ENCODE measurements around the gene PIK3R2. TPM values are rescaled to one million over a fixed set of nuclear protein-coding genes. Genes with fewer than 3 reads are reported as not detected.

The PIK3R2 gene
- total RNA-seq, 1 donor from 2014 or later: 21.6 TPM

DNA sequence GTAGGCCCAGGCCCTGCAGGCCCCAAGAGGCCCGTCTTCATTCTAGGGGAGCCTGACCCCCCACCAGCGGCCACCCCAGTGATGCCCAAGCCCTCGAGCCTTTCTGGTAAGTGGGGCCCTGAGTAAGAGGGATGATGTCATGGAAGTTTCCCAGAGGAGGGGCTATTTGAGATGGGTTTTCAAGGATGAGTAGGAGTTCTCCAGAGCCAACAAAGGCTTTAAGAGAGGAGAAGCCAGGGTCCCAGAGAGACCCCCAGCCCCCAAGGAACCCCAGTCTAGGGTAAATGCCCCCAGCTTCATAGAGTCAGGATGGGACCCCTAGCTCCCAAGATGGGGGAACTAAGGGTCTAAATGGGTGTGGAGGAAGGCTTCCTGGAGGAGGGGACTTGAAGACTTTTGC lies 9.1 kb upstream of the PIK3R2 start:
- ATAC-seq: no peak
- Histone ChIP-seq H3K4me1 (no peaks in the 10 kb centered on the region), H3K36me3 (peaks cover 83% of the 10 kb centered on the region), H3K27me3 (ENCODE audit: low read depth) (no peaks in the 10 kb centered on the region), H3K27ac (no peak overlapping the region), H3K9me3 (no peaks in the 10 kb centered on the region), H3K4me3 (no peak overlapping the region)
- intact Hi-C loops (cut with DNase I): no loop called here
- no peak for TF ChIP-seq CTCF (IDR thresholded peaks at IDR 0.05)
- no peak for DNase-seq

DNA sequence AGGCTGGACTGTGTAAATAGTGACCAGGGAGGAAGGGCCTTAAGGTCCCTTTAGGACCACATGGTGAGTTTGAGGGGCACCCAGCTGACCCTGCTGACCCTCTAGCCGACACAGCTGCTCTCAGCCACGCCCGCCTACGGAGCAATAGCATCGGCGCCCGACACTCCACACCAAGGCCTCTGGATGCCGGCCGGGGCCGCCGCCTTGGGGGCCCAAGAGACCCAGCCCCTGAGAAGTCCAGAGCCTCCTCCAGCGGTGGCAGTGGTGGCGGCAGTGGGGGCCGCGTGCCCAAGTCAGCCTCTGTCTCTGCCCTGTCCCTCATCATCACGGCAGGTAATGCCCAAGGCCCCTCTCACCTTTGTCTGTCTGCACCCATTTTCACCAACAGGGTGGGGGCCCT lies 8.6 kb upstream of the PIK3R2 start:
- no peak for TF ChIP-seq CTCF (IDR thresholded peaks at IDR 0.05)

GRCh38 chr19:18144906-18145305 lies 8.1 kb upstream of the PIK3R2 start:
- ATAC-seq (no peak), DNase-seq (no peak)
- no peaks in the 10 kb centered on the region for H3K27me3 ChIP-seq (ENCODE audit: low read depth)
- no peak for TF ChIP-seq CTCF (IDR thresholded peaks at IDR 0.05)
- no peak overlapping the region for H3K27ac ChIP-seq
- H3K36me3 ChIP-seq: peaks cover 76% of the 10 kb centered on the region
- no peaks in the 10 kb centered on the region for H3K9me3 ChIP-seq
- intact Hi-C loops (cut with DNase I): no loop called here
- H3K4me1 ChIP-seq: no peaks in the 10 kb centered on the region
- H3K4me3 ChIP-seq: no peak overlapping the region

More for the DNA sequence above, 8.6 kb upstream of the PIK3R2 start:
- H3K27me3 ChIP-seq (ENCODE audit: low read depth): no peaks in the 10 kb centered on the region
- no peak overlapping the region for H3K4me3 ChIP-seq
- H3K4me1 ChIP-seq: no peaks in the 10 kb centered on the region
- intact Hi-C loops (cut with DNase I): no loop called here
- H3K27ac ChIP-seq: no peak overlapping the region
- no peaks in the 10 kb centered on the region for H3K9me3 ChIP-seq
- peaks cover 78% of the 10 kb centered on the region for H3K36me3 ChIP-seq
- DNase-seq: no peak
- ATAC-seq: no peak

GRCh38 chr19:18145391-18145999 lies 7.5 kb upstream of the PIK3R2 start:
- Histone ChIP-seq H3K36me3 (peaks cover 72% of the 10 kb centered on the region), H3K27me3 (ENCODE audit: low read depth) (no peaks in the 10 kb centered on the region), H3K27ac (no peak overlapping the region), H3K9me3 (no peaks in the 10 kb centered on the region), H3K4me3 (no peak overlapping the region), H3K4me1 (no peaks in the 10 kb centered on the region)
- TF ChIP-seq CTCF (IDR thresholded peaks at IDR 0.05): no peak
- ATAC-seq (no peak), DNase-seq (no peak)
- intact Hi-C loops (cut with DNase I): no loop called here

- Histone ChIP-seq H3K36me3 (peaks cover 55% of the 10 kb centered on the region), H3K9me3 (no peaks in the 10 kb centered on the region), H3K4me1 (peaks cover 10% of the 10 kb centered on the region), H3K4me3 (no peak overlapping the region), H3K27me3 (ENCODE audit: low read depth) (no peaks in the 10 kb centered on the region), H3K27ac (no peak overlapping the region)
- intact Hi-C loops (cut with DNase I): no loop called here
- no peak for DNase-seq
- TF ChIP-seq CTCF (IDR thresholded peaks at IDR 0.05): no peak
- no peak for ATAC-seq
Measured at GRCh38 chr19:18147396-18147795, 5.6 kb upstream of the PIK3R2 start.
